Inflammatory macrophage treated with lipopolysaccharide for 4 hours (primary cell): ENCODE results near the gene ADCK2.
"Not testable (repeated sequence)": the region's sequence is repeated elsewhere in the genome, so short reads cannot be mapped to it uniquely, and the experiment has no call there.

Experiments used
- DNase-seq: peaks from one replicate; pipeline ENCODE4 v3.0.0-alpha.2; 2020

The ADCK2 gene

GRCh38 chr7:140696680-140697446, 24.1 kb downstream of the ADCK2 start, which contains the start of gene NDUFB2:
NDUFB2 (plus strand) TSS chr7:140696708; CDS start chr7:140696745, 37 bp downstream.
- DNase-seq = peak; percentile 68

GRCh38 chr7:140697447-140698143, 24.9 kb downstream of the ADCK2 start:
- no peak for DNase-seq

GRCh38 chr7:140698477-140698876, 25.7 kb downstream of the ADCK2 start:
- DNase-seq = no peak

GRCh38 chr7:140702774-140703173, 30.0 kb downstream of the ADCK2 start:
- DNase-seq = no peak

GRCh38 chr7:140704205-140704604, 31.5 kb downstream of the ADCK2 start:
- DNase-seq = no peak

GRCh38 chr7:140707132-140707531, 34.4 kb downstream of the ADCK2 start:
- no peak for DNase-seq

GRCh38 chr7:140708764-140709163, 36.0 kb downstream of the ADCK2 start:
- not testable (repeated sequence) for DNase-seq

GRCh38 chr7:140712392-140712791, 39.6 kb downstream of the ADCK2 start:
- DNase-seq = not testable (repeated sequence)

- no peak for DNase-seq
Measured at GRCh38 chr7:140714331-140715040, 41.7 kb downstream of the ADCK2 start.

GRCh38 chr7:140719721-140720120, 47.0 kb downstream of the ADCK2 start:
- DNase-seq = peak; percentile 54

- no peak for DNase-seq
Measured at GRCh38 chr7:140722254-140722653, 49.5 kb downstream of the ADCK2 start.

- no peak for DNase-seq
Measured at GRCh38 chr7:140723006-140723405, 50.3 kb downstream of the ADCK2 start.

GRCh38 chr7:140723574-140723973, 50.8 kb downstream of the ADCK2 start:
- no peak for DNase-seq

- DNase-seq = no peak
Measured at GRCh38 chr7:140724706-140725105, 52.0 kb downstream of the ADCK2 start.

GRCh38 chr7:140726281-140726680, 53.5 kb downstream of the ADCK2 start:
- DNase-seq = peak; percentile 24

- no peak for DNase-seq
Measured at GRCh38 chr7:140732416-140732815, 59.7 kb downstream of the ADCK2 start.

GRCh38 chr7:140734096-140734495, 61.4 kb downstream of the ADCK2 start:
- DNase-seq = no peak

- no peak for DNase-seq
Measured at GRCh38 chr7:140734729-140735128, 62.0 kb downstream of the ADCK2 start.

GRCh38 chr7:140738280-140738679, 65.5 kb downstream of the ADCK2 start:
- no peak for DNase-seq

- not testable (repeated sequence) for DNase-seq
Measured at GRCh38 chr7:140743255-140743654, 70.5 kb downstream of the ADCK2 start.

GRCh38 chr7:140744005-140744404, 71.3 kb downstream of the ADCK2 start:
- DNase-seq = no peak
